Measurements from ENCODE around the gene UBR7.

Gene UBR7

GRCh38 chr14:93276031-93276716 is 69.1 kb downstream of the UBR7 start:
- Histone ChIP-seq H3K9me2 (replicated peaks; ENCODE audit: low read depth, low read length) (no peaks in the 10 kb centered on the region), H4K20me1 (ENCODE audit: insufficient read depth, low read length, poor library complexity, severe bottlenecking) (peaks cover 18% of the 10 kb centered on the region), H2AFZ (ENCODE audit: low read length) (no peak overlapping the region), H3K9ac (ENCODE audit: low read depth, low read length, poor library complexity, severe bottlenecking) (no peak overlapping the region), H3K4me1 (ENCODE audit: insufficient read depth, low read length, poor library complexity, severe bottlenecking) (no peaks in the 10 kb centered on the region), H3K27me3 (ENCODE audit: insufficient read depth, low read length, poor library complexity, severe bottlenecking) (no peaks in the 10 kb centered on the region), H3K79me2 (ENCODE audit: insufficient read depth, low read length) (peaks cover 51% of the 10 kb centered on the region), H3K36me3 (ENCODE audit: insufficient read depth, low read length) (peaks cover 17% of the 10 kb centered on the region; the same call in 1 of the 2 replicates), H3K4me3 (ENCODE audit: low read length, poor library complexity, severe bottlenecking) (no peak overlapping the region), H3K4me2 (ENCODE audit: low read depth, low read length, poor library complexity, severe bottlenecking) (no peak overlapping the region), H3K9me3 (ENCODE audit: insufficient read depth, low read depth, low read length) (no peaks in the 10 kb centered on the region), H3F3A (ENCODE audit: low read depth) (no peaks in the 10 kb centered on the region)
- TF ChIP-seq EZH2phosphoT487 (IDR thresholded peaks at IDR 0.05; ENCODE audit: borderline replicate concordance) = no peak
- TF ChIP-seq, protein P1, sequence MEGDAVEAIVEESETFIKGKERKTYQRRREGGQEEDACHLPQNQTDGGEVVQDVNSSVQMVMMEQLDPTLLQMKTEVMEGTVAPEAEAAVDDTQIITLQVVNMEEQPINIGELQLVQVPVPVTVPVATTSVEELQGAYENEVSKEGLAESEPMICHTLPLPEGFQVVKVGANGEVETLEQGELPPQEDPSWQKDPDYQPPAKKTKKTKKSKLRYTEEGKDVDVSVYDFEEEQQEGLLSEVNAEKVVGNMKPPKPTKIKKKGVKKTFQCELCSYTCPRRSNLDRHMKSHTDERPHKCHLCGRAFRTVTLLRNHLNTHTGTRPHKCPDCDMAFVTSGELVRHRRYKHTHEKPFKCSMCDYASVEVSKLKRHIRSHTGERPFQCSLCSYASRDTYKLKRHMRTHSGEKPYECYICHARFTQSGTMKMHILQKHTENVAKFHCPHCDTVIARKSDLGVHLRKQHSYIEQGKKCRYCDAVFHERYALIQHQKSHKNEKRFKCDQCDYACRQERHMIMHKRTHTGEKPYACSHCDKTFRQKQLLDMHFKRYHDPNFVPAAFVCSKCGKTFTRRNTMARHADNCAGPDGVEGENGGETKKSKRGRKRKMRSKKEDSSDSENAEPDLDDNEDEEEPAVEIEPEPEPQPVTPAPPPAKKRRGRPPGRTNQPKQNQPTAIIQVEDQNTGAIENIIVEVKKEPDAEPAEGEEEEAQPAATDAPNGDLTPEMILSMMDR (conservative IDR thresholded peaks at IDR 0.05; ENCODE audit: low read length) = no peak
